ENCODE results near the gene MADD.

MADD gene

DNA sequence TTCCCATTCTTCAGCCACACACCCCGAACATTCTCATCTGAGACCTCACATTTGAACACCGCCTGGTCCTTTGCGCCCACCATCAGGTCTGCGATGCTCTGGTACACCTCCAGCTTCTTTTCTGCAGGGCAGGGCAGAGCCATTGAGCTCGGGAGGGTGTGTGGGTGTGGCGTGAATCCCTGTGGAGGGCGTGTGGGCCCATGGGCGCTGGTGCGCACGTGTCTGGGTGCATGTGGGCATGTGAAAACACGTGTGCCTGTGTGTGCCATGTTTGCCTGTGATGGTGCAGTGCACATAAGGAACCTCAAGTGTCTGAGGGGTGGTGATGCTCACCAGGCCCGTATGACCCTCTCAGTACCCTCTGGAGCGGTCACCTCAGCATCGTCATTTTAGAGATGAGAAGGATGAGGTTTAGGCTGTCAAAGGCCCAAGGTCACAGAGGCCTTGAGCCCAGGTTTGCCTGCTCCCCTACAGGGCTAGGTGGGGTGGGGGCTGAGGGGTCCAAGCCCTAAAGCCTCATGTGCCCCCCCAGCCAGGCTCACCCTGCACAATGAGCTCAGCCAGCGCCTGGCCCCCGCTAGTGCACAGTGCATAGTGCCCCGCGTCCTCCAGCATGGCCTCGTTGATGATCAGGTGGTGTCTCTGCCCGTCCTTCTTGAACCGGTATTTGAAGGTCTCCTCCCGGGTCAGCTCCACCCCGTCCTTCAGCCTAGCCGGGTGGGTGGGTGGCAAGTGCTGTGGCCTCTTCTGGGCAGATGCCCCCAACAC is 72.3 kb downstream of the MADD start:
- DNase-seq: no peak

DNA sequence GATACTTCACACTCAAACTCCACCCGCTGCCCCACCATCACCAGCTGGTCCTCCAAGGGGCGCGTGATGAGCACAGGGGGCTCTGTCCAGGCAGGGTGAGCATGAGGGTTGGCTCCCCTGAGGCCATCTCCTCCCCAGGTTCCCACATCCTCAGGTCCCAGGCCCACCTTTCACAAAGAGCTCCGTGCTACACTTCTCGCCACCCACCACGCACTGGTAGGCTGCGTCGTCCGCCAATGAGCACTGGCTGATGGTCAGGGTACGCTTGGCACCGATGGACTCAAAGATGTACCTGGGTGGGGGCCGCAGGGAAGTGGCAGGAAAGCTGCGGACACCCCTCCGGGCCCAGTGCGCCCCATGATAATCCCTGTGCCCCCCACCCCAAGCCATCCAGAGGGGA is 72.9 kb downstream of the MADD start:
- no peak for DNase-seq

DNA sequence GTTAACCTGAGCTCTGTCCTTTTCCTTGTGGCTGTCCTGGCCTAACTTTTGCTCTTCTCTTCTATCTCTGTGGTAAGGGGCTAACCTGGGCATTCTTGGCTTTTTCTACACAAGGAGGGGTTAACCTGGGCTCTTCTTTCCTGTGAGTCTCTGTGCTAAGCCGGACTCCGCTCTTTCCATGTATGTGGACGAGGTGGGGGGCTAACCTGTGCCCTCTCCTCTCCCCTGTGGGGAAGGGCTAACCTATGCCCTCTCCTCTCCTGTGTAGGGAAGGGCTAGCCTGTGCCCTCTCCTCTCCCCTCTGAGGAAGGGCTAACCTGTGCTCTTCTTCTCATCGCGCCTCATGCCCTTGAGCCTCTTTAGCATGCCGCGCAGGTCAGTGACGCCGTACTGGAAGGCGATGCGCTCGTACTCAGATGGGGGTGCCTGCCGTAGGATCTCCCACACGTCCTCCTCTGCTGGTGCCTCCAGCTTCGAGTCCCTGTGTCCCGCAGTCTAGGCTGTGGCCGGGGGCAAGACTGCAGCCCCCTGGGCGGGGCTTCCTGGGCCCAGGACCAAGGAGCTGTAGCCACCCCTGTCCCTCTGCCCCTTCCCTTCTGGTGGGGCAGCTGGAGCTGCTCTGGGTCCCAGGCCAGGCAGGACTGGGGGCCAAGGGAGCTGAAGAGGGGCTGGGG is 76.1 kb downstream of the MADD start:
- no peak for DNase-seq

DNA sequence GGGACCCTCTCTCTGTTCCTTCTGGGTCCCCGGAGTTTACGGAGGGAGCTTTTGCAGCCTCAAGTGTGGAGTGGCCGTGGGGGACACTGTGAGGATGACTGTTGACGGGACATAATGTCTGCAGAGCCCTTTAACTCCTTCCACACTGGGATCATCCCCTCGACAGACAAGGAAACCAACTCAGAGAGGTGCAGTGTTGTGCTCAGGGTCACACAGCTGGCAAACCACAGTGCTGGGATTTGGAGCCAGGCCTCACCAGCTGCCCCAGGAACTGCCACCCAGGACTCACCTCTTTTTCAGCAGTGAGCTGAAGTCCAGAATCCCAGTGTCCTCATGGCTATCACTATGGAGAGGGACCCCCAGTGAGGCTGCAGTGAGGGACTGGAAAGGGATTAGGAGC is 77.2 kb downstream of the MADD start:
- no peak for DNase-seq

DNA sequence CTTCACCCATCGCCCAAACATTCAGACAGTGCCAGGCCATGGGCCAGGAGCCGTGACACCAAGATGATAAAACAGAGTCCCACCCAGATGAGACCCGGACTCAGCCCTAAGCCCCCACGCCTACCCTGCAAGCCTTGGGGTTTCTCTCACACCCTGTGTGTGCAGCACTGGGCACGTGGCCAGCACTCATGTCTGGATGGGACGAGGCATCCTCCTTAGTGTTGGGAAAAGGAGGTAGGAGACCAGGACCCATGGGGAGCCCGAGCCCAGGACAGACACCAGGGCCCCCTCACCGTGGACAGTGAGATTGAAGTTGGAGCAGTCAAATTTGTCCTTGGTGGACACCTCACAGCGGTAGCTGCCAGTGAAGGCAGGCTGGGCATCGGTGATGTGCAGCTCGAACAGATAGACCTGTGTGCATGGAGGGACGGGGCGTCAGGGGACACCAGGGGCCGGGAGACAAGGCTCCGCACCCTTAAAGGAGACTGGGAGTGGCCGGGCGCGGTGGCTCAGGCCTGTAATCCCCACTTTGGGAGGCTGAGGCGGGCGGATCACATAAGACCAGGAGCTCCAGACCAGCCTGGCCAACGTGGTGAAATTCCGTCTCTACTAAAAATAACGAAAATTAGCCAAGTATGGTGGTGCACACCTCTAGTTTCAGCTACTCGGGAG is 78.3 kb downstream of the MADD start:
- no peak for DNase-seq

DNA sequence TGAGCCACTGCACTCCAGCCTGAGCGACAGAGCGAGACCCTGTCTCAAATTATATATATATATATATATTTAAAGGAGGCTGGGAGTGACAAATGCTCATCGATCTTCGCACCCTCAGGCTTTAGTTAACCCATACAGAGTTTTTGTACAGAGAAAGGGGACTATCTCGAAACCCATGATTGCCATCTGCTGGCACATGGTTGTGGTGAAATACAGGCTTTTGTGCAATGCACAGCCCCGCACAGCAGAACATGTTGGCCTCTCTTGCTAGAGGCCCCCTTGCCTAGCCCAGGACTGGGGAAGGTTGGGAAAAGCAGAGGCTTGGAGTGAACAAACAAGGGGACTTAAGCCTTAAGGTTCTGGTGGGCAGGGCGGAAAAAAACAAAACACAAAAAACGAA is 78.9 kb downstream of the MADD start:
- no peak for DNase-seq

DNA sequence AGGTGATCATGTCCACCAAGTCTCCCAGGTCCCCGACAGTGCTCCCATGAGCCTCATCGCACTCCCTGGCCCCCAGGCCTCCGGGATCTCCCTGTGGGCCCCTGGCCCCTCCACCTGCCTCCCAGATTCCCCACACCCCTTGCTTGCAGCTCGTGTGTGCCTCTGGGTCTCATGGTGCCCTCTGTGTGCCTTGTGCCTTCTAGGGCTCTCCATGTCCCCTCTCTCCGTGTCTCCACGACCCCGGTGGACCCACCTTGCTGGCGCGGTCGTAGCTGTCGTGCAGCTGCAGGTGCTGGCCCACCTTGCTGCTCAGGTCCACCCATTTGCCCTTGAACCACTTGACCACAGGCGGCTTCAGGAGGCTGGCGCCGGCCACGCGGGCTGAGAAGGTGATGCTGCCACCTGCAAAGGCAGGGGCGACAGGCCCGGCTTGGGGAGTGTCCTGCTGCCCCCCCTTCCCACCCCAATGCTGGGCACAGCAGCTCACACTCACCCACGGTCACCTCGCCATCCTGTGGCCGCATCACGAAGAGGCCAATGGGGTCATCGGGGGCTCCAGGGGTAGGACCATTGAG is 79.7 kb downstream of the MADD start:
- DNase-seq: no peak

DNA sequence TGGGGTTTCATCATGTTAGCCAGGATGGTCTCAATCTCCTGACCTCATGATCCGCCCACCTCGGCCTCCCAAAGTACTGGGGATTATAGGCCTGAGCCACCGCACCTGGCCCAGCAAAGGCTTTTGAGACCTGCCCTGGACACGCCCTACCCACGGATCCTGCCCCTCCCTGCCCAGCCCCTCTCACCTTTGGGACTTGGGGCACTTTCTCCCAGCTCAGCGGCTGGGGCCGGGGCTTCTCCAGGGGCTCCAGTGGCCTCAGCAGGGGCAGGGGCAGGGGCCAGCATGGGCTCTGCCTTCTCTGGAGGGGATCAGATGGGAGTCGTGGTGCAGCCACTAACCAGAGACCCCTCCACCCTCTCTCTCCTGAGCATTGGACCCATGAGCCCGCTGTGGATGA is 80.4 kb downstream of the MADD start:
- DNase-seq: no peak

DNA sequence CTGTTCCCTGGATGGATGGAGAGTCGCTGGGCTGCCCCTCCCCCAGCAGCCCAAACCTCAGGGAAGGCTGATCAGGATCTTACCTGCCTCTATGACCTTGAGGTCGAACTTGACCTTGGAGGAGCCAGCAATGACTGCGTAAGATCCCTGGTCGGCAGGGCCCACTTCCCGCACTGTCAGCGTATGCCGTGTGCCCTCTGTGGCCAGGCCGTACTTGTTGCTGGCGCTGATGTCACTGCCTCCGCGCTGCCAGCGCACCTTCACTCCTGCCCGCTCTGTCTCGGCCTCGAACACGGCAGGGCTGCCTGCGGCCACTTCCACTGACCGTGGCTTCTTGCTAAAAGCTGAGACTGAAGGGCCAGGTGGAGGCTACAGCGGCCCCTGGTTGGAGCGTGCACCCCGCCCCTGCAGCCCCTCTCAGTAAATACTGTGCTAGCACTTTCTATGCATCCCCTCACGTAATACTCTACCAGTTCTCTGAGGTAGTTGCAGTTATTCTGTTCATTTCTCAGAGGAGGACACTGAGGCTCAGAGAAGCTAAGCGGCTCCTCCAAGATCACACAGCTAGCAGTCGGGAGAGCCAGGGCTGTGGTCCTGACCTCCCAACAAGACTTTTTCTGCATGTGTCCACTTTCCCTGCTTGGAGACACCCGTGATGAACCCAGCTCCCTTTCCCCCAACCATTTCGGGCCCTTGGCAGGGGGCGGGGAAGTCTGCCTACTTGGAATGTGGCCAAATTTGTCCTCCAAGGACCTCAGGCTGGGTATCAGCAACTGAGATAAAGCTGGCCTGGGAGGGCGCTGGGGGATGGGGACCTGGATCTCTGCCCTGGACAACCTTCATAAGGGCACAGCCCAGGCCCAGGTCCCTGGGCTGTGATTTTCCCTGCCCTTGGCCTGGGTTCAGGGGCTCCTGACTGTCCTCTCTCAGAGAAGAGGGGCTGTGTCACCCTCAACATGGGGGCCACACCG is 81.5 kb downstream of the MADD start:
- no peak for DNase-seq

DNA sequence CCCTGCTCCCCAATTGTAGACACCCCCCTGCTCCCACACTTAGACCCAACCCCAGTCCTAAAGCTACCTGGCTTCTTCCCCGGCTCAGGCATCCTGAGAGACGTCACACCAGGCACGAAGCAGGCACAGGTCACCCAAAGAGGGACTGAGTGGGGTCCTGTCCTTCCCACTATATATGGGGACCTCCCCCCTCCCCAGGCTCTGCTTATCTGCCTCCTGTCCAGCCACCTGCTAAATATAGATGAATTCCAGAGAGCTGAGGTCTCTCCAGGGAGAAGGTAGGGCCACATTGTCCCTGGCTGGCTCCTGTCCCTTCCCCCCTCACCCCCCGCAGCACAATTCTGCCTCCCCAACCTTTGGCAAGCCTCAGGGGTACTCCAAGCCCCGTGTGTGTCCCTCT is 82.6 kb downstream of the MADD start, which contains the start of gene MYBPC3:
Gene MYBPC3 (minus strand): TSS at position 147 of the 400 bp plus-strand sequence. CDS start 55 bp downstream, at position 92.
- no peak for DNase-seq

DNA sequence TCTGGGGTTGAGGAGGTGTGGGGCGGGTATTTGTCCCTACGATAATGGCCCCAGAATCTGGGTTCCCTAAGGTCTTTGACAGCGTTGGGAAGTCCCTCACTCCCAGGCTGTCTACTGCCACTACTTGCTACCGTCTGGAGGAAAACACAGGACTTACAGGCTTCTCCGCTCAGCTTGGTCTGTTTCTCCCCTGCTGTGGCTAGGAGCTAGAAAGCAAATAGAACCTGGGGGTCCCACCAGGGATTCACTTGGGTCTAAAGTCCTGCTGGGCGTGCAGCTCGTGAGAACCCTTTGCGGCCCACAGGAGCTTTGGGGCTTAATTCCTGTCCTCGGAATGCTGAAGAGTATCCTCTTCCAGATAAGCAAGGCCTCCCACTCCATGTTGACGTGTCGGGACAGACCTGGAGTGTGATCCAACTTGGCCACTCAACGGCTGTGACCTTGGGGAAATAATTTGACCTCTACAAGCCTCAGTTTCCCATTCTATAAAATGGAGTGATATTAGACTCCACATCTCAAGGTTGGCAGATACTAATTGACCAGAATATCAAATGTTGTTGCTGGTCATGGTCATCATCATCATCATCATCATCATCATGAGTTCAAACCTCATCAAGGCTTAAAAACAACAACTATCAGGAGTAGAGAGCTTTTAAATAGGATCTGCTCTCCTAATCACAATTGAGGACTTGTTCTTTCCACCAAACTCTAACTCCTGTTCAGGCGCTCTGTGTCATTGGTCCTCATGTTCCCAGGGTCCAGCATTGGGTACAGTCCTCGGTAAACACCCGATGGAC is 84.2 kb downstream of the MADD start:
- no peak for DNase-seq

DNA sequence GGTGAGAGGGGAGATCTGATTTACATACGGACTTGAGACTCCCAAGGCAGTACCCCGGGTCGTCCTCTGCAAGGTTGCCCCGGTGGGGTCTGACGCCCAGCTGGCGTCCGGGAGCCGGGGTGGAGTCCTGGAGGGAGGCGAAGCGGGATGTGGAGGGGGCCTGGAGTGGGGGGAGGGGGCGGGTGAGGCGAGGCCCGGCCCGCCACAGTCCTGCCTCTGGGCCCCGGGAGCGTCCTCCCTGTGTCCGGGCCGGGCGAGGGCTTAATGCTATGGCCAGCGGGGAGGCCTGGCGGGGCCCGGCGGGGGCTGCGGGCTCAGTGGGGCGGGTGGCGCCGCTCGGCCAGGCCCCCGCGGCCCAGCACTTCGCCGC is 85.0 kb downstream of the MADD start:
- DNase-seq: no peak

DNA sequence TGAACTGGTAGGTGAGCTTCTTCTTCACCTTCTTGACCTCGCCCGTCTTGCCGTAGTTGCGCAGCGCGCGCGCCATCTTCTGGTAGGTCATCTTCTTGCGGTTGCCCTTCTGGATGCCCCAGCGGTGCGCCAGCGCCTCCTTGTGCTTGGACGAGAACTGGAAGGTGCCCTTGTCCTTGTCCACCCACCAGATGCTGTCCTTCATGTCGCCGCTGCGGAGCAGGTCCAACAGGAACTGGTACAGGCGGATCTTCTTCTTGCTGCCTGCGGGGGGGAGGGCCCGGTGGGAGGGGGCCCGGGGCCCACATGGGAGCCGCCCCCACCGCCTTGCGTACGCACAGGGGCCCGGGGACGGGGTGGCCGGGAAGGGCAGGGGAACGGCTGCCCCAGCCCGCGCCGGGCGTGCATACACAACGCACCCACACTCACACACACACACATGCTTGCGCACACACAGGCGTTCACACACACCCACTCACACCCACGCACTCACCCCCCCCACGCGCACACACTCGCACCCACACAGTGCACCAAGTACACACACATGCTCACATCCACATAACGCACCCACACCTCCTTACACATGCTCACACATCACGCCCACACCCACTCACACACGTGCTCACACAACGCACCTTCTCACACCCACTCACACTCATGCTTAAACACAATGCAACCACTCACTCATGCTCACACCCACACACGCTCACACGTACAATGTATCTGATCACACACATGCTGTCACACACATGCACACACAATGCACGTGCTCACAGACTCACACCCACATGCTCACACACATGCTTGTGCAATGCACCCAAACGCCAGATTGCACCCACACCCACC is 85.6 kb downstream of the MADD start:
- DNase-seq: peak; percentile 79

DNA sequence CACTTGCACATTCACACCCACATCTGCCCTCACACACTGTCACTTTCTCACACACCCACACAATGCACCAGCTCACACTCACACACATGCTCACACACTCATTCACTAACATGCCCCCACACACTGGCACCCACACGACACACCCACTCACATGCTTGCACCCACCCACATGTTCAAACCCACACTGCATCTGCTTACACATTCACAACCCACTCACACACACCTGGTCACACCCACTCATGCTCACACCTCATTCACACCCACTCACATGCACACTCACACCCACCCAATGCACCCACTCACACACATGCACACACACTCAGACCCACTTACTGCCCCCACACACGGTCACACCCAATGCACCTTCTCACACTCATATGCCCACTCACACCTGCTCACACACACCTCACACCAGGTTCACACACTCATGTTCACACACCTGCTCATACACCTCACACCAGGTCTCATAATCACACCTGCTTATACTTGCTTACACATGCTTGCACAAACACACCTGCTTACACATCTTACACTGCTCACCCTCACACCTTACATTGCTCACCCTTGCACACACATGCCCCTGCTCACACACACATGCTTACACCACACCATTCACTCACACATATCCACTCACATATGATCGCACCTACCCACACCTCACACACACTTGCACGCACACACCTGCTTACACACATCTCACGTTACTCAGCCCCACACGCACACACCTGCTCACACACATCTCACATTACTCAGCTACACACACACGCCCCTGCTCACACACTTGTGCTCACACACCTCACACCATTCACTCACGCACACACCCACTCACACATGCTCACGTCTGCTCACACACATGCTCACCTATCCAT is 86.4 kb downstream of the MADD start:
- no peak for DNase-seq

DNA sequence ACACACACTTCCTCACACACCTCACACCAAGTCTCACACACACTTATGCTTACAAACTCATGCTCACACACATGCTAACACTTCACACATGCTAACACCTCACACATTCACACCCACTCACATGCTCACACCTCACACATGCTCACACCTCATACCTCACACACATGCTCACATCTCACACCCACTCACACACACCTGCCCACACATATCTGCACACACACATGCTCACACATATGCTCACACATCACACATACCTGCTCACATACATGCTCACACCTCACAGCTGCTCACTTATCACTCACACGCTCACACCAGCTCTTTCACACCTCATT is 87.0 kb downstream of the MADD start:
- no peak for DNase-seq

DNA sequence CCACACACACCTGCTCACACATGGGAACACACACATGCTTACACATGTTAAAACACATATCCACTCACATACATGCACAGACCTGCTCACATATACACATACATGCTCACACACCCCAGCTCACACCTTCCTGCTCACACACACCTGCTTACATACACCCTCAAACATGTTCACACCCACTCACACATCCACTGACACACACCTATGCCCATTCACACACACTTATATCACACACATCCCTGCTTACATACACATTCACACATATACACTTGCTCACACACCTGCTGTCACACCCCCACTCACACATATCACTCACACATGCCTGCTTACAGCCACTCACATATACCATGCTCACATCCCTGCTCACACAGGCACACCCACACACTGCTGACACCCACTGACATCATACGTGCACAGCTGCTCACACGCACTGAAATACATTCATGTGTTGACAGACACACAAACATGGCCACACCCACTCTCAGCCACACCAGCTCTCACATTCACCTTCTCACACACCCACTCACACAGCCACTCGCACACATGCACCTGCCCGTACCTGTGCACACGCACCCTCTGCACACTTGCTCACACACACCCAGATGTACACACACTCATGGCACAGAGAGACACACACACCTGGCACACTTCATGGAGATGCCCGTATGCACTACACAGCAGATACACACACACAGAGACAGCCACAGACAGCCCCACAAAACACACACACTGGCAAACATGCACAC is 88.2 kb downstream of the MADD start:
- no peak for DNase-seq

DNA sequence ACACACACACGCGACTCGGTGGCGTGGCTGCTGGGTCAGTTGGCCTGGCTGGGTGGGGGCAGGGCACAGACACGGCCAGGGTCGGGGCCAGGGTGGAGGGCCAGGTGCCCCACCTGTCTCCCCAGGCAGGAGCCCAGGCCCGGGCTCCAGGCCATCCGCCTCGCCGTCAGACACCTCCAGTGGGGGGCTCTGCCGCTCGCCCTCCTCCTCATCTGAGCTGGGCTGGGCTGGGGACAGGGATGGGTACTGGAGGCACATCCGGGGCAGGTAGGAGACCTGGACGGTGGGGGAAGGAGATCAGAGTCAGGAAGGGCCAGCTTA is 88.8 kb downstream of the MADD start:
- no peak for DNase-seq

DNA sequence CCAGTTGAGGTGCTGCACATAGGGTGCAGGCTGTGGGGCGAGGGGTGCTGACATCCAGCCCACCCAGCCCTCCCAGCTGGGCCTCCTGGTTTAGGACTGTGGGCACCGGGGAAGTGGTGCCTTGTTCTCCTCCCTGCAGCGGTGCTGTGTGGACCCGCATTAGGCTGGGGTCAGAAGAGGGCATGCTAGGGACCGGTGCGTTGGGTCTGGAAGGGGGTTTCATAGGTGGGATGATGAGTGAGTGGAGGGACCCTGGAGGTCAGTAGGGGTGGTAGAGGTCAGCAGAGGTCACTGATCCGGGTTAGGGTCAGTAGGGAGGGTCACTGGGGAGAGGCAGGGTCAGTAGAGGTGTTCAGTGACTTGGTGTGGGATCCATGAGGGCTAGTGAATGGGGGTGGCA is 89.2 kb downstream of the MADD start:
- DNase-seq: no peak

DNA sequence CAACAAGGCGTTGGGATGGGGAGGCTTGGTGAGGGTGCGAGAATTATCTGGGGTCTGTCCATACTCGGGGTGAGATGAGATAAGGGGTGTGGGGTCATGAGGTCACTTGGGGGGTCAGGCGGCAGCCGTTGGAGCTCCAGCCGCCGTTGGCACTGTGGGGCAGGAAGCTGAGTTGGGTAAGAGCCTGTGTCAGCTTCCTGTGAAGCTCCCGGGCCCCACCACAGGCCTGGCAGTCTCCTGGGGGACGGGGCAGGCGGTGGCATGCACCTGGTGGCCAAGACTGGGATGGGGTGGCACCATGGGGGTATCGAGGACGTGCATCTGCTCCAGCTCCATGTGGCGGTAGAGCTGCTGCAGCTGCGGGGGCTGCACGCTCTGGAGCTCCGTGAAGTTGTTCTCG is 89.7 kb downstream of the MADD start:
- DNase-seq: no peak

All from NCI-H748 treated with DMSO at 0.1 percent for 48 hours (cell line).